Mesothelial cell of epicardium (in vitro differentiated cells): ENCODE data around the gene CNGB1. TPM values are rescaled to one million over a fixed set of nuclear protein-coding genes. Genes with fewer than 3 reads are reported as not detected.

Experiments used
- DNase-seq, 2 experiments: peaks; one replicate each; pipeline ENCODE4 v3.0.0; 2021; ENCODE audit warnings: low spot score in 2 of 2; ENCODE audit not compliant: unreplicated experiment in 2 of 2
- H3K27ac Mint-ChIP-seq: 2 replicates; pipeline ENCODE4 v1.8.0; 2021; ENCODE audit warnings: mixed read lengths
- H3K27me3 Mint-ChIP-seq: 2 replicates; pipeline ENCODE4 v1.8.0; 2021; ENCODE audit warnings: low read depth, mixed read lengths
- H3K36me3 Mint-ChIP-seq: 2 replicates; pipeline ENCODE4 v1.8.0; 2021; ENCODE audit warnings: mixed read lengths
- H3K4me1 Mint-ChIP-seq: 2 replicates; pipeline ENCODE4 v1.8.0; 2021; ENCODE audit warnings: mixed read lengths
- H3K4me3 Mint-ChIP-seq: 2 replicates; pipeline ENCODE4 v1.8.0; 2021; ENCODE audit warnings: mild to moderate bottlenecking, moderate library complexity, mixed read lengths
- H3K9me3 Mint-ChIP-seq: 2 replicates; pipeline ENCODE4 v1.8.0; 2021; ENCODE audit warnings: mixed read lengths
- total RNA-seq: library from RNA; stranded (reverse); gene quantifications from 3 replicates; pipeline ENCODE4 v1.2.1, GENCODE V29; 2021
- TF ChIP-seq, protein P1 (sequence below): fragments of 200-600 bp; sonication (generic); IDR thresholded peaks from one replicate; pipeline ENCODE4 v1.5.0; 2021; ENCODE audit warnings: antibody characterized with exemption; ENCODE audit not compliant: unreplicated experiment

Gene CNGB1
- total RNA-seq, 1 donor from 2014 or later = 0.07 TPM

DNA sequence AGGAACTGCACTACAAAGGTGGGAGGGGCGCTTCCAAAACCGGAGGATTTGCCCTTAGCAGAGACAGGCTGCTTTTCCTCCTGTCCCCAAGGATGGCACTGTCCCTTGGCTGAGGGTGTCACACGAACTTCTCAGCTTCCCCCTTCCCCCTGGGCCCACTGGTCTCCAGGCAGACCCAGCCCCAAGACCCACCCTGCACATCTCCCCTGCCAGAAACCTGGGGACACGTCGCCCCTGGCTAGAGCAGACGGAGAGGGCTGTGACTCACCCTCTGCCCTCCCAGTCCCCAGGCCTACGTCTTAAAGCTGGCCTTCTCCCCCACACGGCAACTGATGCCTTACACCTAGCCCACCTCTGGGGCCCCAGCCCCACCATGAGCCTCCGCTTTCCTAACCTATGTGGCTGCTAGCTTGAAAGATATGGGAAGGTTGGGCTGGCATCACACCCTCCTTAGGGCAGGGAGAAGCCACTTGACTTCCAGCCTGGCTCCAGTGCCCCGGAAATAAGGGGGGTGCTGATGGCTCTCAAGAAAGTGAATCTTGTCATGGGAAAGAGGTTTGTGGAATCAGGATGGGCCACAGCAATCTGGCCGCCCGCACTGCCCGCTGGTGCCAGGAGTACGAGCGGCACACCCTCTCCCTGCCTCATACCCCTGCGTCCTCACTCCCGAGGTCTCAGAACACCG is 24.9 kb upstream of the CNGB1 start:
- peaks cover 22% of the 10 kb centered on the region for H3K4me1 Mint-ChIP-seq
- no peak for DNase-seq
- H3K36me3 Mint-ChIP-seq = peaks cover 9% of the 10 kb centered on the region
- H3K27ac Mint-ChIP-seq = no peak overlapping the region
- TF ChIP-seq, protein P1, sequence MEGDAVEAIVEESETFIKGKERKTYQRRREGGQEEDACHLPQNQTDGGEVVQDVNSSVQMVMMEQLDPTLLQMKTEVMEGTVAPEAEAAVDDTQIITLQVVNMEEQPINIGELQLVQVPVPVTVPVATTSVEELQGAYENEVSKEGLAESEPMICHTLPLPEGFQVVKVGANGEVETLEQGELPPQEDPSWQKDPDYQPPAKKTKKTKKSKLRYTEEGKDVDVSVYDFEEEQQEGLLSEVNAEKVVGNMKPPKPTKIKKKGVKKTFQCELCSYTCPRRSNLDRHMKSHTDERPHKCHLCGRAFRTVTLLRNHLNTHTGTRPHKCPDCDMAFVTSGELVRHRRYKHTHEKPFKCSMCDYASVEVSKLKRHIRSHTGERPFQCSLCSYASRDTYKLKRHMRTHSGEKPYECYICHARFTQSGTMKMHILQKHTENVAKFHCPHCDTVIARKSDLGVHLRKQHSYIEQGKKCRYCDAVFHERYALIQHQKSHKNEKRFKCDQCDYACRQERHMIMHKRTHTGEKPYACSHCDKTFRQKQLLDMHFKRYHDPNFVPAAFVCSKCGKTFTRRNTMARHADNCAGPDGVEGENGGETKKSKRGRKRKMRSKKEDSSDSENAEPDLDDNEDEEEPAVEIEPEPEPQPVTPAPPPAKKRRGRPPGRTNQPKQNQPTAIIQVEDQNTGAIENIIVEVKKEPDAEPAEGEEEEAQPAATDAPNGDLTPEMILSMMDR = no peak
- no peak overlapping the region for H3K4me3 Mint-ChIP-seq
- no peaks in the 10 kb centered on the region for H3K27me3 Mint-ChIP-seq
- no peaks in the 10 kb centered on the region for H3K9me3 Mint-ChIP-seq

DNA sequence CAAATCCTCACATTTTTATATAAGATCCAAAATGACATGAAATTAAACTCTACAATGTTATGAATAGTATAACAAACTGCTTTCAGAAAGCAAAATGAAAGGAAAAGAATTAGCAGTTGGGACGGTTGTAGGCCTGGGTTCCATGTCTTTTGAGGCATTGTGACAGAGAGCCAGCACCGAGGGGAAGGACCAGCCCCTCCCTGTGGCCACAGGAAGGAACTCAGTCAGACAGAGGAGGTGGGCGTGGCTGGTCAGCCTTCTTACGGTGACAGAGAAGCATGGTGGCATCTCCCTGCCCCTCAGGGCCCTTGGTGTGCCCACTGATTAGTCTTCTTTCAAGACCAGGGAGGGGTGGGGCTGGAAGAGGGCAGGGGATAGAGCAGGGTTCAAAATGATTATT is 23.9 kb upstream of the CNGB1 start:
- Mint-ChIP-seq H3K27ac (no peak overlapping the region), H3K36me3 (peaks cover 9% of the 10 kb centered on the region), H3K9me3 (no peaks in the 10 kb centered on the region), H3K4me1 (peaks cover 21% of the 10 kb centered on the region), H3K27me3 (no peaks in the 10 kb centered on the region), H3K4me3 (no peak overlapping the region)
- DNase-seq = no peak
- TF ChIP-seq, protein P1 = no peak

DNA sequence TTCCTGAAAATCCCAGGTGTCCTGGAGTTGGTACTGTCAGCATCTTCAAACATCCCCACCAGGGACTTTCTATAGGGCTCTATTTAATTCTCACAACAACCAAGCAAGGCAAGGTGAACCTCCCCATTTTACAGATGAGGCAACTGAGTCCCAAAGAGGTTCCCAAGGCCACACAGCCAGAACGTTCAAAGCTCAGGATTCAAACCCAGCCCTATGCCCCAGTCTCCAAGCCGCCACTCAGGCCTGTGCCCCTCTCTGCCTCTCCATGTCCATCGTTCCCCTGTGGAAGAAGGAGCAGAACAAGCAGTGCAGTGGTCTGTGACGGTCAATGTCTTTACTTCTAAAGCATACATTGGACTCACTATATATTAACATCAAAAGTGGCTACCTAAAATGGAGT is 23.4 kb upstream of the CNGB1 start:
- Mint-ChIP-seq H3K9me3 (no peaks in the 10 kb centered on the region), H3K27me3 (no peaks in the 10 kb centered on the region), H3K4me1 (peaks cover 18% of the 10 kb centered on the region), H3K27ac (no peak overlapping the region), H3K36me3 (peaks cover 9% of the 10 kb centered on the region), H3K4me3 (no peak overlapping the region)
- TF ChIP-seq, protein P1 = no peak
- no peak for DNase-seq

DNA sequence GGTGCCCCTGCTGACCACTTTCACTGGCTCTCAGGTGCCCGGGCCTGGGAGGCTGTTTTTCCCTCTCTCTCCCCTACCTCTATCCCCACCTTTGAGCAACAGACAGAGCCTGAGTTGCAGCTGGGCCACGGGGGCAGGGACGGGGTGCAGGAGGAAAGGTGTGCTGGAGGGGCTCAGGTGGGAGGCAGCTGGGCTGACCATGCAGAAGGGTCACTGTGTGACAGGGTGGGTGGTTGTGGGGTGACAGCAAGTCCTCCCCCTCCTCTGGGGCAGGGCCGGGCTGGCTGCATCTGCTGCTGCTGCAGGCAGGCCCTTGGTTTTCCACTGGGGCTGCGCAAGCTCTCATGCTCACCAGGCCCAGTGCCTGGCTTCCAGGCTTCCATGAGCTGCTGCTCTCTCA is 23.0 kb upstream of the CNGB1 start:
- Mint-ChIP-seq H3K36me3 (peaks cover 9% of the 10 kb centered on the region), H3K9me3 (no peaks in the 10 kb centered on the region), H3K4me3 (no peak overlapping the region), H3K27ac (no peak overlapping the region), H3K4me1 (peaks cover 13% of the 10 kb centered on the region), H3K27me3 (no peaks in the 10 kb centered on the region)
- no peak for DNase-seq
- TF ChIP-seq, protein P1 = no peak

DNA sequence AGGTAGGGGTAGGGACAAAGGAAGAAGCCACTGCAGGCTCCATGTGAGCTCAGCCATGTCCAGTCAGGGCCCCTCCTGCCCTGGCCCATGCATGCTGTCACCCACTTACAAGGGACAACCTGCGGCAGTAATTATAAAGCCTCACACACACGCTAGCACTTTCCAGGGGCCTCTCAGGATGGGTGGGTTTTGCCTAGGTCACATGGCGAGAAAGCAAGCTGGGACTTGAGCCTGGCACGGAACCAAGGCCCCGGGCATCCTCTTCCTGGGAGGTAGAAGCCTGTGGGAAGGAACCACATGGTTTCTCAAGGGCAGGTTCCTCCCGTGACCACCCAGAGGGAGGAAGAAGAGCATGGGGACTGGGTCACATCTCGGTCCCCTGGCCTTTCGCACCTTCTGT is 22.5 kb upstream of the CNGB1 start:
- no peak overlapping the region for H3K4me3 Mint-ChIP-seq
- H3K9me3 Mint-ChIP-seq = no peaks in the 10 kb centered on the region
- H3K27ac Mint-ChIP-seq = no peak overlapping the region
- TF ChIP-seq, protein P1 = no peak
- DNase-seq = no peak
- H3K4me1 Mint-ChIP-seq = peaks cover 10% of the 10 kb centered on the region
- H3K36me3 Mint-ChIP-seq = peaks cover 9% of the 10 kb centered on the region
- no peaks in the 10 kb centered on the region for H3K27me3 Mint-ChIP-seq
